Thyroid gland (tissue), 4 donors: ENCODE results near the gene SMIM12.

Experiments
- CTCF ChIP-seq, 6 experiments: fragments of 200-600 bp in 3 of 6; fragments of 450-650 bp in 3 of 6; sonication (generic) in 3 of 6; IDR thresholded peaks; one replicate each; pipeline ENCODE4 v1.5.1; 2016 to 2019; ENCODE audit warnings: antibody characterized with exemption in 6 of 6, mild to moderate bottlenecking in 2 of 6, inconsistent platforms in 1 of 6, moderate library complexity in 1 of 6
- POLR2A ChIP-seq, 2 donors: fragments of 450-650 bp; IDR thresholded peaks; one replicate each; pipeline ENCODE4 v1.6.1; 2017; ENCODE audit warnings: antibody characterized with exemption in 2 of 2, mild to moderate bottlenecking in 2 of 2, moderate library complexity in 1 of 2

- TF ChIP-seq CTCF (IDR thresholded peaks at IDR 0.05) (no peak), POLR2A (IDR thresholded peaks at IDR 0.05) (no peak)
These were observed 5.2 kb upstream of the SMIM12 start for GRCh38 chr1:34864759-34865158.
